Measurements from ENCODE around the gene ZNF780B.
"Not testable (repeated sequence)": the region's sequence is repeated elsewhere in the genome, so short reads cannot be mapped to it uniquely, and the experiment has no call there.

Gene ZNF780B

GRCh38 chr19:40055832-40056504 is at the start of gene ZNF780B:
TSS of gene ZNF780B (minus strand) at chr19:40056231. CDS start at chr19:40050332, 5,899 bp downstream.
- FAIRE-seq, result no peak

GRCh38 chr19:40104754-40105153 is 48.7 kb upstream of the ZNF780B start:
- no peak for FAIRE-seq

DNA sequence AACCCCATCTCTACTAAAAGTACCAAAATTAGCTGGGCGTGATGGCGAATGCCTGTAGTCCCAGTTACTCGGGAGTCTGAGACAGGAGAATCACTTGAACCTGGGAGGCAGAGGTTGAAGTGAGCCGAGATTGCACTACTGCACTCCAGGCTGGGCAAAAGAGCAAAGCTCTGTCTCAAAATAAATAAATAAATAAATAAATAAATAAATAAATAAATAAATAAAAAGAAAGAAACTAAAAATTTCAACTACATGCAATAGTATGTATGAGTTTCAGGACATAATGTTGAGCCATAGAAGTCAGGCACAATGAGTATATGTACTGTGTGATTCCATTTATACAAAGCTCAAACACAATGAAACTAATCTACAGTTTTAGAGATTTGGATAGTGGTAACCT is 47.6 kb upstream of the ZNF780B start:
- FAIRE-seq, result no peak

DNA sequence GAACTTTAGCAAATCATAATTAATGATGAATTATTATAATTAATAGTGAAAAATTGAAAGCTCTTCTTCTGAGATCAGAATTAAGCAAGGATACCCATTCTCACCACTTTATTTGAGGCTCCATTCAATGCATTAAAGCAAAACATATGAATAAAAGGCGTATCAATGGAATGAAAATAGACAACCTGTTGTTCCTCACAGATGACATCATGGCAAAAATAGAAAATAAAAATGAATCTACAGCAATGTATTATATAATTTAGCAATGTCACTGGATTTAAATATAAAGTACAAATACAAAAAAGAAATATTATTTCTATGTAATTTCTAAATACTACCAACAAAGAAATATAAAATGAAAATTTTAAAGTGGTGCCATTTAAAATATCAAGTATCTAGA is 45.8 kb upstream of the ZNF780B start:
- no peak for FAIRE-seq

DNA sequence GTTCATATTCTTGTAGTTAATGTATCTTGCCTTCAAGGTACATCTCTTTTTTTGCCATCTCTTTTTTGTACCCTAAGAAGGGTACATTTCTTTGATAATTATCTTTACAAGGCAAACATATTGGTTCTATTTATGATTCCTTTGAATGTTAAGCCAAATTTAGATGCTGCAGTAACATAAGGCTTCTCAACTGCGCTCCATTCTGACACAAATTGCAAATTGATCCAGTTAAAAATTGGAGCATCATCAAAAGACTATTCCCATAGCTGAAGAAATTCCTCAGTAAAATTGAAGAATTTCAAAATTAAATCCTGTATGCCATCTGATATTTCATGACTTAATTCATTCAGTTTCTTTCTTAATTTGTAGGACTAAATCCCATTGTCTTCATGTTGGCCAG is 37.4 kb upstream of the ZNF780B start:
- FAIRE-seq, result no peak

GRCh38 chr19:40091205-40092129 is 35.4 kb upstream of the ZNF780B start:
- FAIRE-seq, result no peak

GRCh38 chr19:40090241-40091204 is 34.5 kb upstream of the ZNF780B start, which contains the start of gene ZNF780A:
TSS of gene ZNF780A (minus strand) at chr19:40090943. CDS start at chr19:40084753, 6,190 bp downstream.
- no peak for FAIRE-seq

DNA sequence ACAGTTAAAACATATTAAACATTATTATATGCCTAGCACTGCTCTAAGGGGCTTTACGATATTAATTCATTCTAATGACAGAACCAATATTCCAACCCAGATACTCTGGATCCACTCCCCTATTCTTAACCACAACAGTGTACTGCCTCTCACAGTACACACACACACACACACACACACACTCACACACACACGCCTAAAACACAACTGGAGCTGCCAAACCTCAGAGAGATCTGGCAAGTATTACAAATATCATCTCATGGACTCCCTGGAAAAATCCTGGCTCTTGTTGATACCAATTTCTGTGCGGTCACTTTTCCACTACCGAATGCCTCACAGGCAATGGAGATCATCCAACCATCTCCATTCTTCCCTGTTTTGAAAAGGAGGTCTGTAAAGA is 33.4 kb upstream of the ZNF780B start:
- FAIRE-seq, result no peak

- FAIRE-seq, result no peak
These were observed 32.4 kb upstream of the ZNF780B start for GRCh38 chr19:40088299-40089047.

GRCh38 chr19:40084948-40085347 is 28.9 kb upstream of the ZNF780B start:
- no peak for FAIRE-seq

DNA sequence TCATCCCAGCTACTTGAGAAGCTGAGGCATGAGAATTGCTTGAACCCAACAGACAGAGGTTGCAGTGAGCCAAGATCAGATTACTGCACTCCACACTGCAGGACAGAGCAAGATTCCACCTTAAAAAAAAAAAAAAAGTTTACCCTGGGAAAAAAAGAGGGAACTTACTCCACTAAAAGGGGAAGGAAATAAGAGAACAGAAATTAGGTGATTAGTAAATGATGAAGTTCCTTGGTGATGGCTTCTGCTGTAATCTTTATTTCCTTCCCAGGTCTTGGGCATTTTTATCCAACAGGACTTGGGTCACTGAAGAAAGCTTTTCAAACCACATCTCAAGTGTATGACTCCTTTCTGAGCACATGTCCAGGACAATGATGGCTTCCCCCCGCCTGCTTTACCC is 25.4 kb upstream of the ZNF780B start:
- FAIRE-seq, result no peak

DNA sequence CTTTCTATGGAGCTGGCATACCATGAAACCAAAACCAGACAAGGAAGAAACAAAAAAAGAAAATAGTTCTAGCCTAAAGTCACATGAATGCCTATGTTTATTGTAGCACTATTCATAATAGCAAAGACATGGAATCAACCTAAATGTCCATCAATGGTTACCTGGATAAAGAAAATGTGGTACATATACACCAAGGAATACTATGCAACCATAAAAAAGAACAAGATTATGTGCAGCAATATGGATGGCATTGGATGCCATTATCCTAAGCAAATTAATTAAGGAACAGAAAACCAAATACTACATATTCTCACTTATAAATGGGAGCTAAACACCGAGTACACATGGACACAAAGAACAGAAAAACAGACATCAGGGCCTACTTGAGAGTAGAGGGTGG is 24.3 kb upstream of the ZNF780B start:
- no peak for FAIRE-seq

- no peak for FAIRE-seq
These were observed 22.3 kb upstream of the ZNF780B start for GRCh38 chr19:40078377-40078776.

GRCh38 chr19:40070058-40070457 is 14.0 kb upstream of the ZNF780B start:
- no peak for FAIRE-seq

DNA sequence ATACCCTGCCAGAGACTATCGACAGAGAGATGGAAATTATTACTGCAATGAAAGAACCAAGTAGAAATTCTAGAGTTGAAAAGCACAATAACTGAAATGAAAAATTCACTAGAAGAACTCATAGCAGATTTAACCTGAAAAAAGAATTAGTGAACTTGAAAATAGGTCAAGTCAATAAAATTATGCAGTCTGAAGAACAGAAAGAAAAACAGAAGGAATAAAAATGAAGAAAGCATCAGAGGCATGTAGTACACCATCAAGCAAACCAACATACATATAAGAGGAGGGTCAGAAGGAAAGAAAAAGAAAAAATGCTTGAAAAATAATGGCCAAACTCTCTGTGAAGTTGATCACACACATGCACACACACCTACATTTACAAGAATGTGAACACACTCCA is 3.6 kb upstream of the ZNF780B start:
- no peak for FAIRE-seq

- FAIRE-seq, result no peak
These were observed 1.1 kb upstream of the ZNF780B start for GRCh38 chr19:40057166-40057565.

DNA sequence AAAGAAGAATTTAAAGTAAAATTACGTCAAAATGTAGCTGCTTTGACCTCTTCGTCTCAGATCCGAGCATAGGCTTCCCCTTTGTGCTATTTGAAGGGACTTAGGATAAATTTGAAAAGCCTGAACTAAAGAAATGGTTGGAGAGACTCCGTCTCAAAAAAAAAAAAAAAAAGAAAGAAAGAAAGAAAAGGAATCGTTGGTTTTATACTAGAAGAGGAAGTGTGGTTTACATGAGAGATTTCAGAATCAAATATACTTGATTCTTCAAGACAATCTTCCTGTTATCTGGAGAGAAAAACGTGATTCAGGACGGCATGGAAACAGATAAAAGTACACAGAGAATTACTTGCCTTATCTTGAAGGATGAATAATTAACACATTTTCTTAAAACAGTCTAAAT is 474 bp upstream of the ZNF780B start:
- no peak for FAIRE-seq

DNA sequence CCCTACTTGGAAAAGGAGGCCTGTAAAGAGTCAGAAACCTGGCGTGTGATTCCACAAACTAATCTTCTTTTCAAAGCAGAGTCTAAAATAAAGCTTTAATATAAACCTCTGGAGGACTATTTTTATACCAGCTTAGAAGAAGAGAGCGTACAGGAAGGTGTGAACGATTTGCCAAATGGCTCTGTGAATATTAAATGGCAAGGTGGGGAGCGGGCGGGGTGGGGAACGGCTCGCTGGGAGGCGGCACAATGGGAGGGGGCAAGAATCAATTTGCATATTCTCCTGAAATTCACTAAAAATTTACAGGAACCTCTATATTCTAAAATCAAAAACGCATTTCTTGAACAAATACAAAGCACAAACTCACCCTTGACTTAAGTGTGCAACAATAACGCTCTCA is 982 bp downstream of the ZNF780B start:
- no peak for FAIRE-seq

GRCh38 chr19:40054632-40055031 is 1.4 kb downstream of the ZNF780B start:
- no peak for FAIRE-seq

GRCh38 chr19:40053491-40053890 is 2.5 kb downstream of the ZNF780B start:
- FAIRE-seq, result no peak

- FAIRE-seq, result not testable (repeated sequence)
These were observed 14.3 kb downstream of the ZNF780B start for GRCh38 chr19:40041718-40042117.

DNA sequence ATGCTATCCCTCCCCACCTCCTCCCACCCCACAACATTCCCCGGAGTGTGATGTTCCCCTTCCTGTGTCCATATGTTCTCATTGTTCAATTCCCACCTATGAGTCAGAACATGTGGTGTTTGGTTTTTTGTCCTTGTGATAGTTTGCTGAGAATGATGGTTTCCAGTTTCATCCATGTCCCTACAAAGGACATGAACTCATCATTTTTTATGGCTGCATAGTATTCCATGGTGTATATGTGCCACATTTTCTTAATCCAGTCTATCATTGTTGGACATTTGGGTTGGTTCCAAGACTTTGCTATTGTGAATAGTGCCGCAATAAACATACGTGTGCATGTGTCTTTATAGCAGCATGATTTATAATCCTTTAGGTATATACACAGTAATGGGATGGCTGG is 18.0 kb downstream of the ZNF780B start:
- FAIRE-seq, result not testable (repeated sequence)

All from endometrium (tissue), 2 donors.